Measurements from ENCODE around the gene DAZL. TPM values are rescaled to one million over a fixed set of nuclear protein-coding genes. Genes with fewer than 3 reads are reported as not detected.
"Not testable (repeated sequence)": the region's sequence is repeated elsewhere in the genome, so short reads cannot be mapped to it uniquely, and the experiment has no call there.

Gene DAZL
- total and polyA plus RNA-seq, 9 of the 15 experiments (the other 6 are each of a cell fraction or from before 2014, with no cell fraction given) = not detected

- Histone ChIP-seq H3K79me2 (ENCODE audit: control insufficient read depth, insufficient read depth, low read length) (no peaks in the 10 kb centered on the region), H2AFZ (ENCODE audit: low read depth, low read length) (no peak overlapping the region), H3K9me3 (replicated peaks; ENCODE audit: control insufficient read depth, insufficient read depth, low read depth, low read length) (no peaks in the 10 kb centered on the region), H4K20me1 (replicated peaks; ENCODE audit: control insufficient read depth, insufficient read depth, low read length) (no peaks in the 10 kb centered on the region), H3K36me3 (ENCODE audit: control insufficient read depth, insufficient read depth, low read length) (no peaks in the 10 kb centered on the region), H3K4me3 (no peak overlapping the region), H3K9me1 (ENCODE audit: control insufficient read depth, insufficient read depth, low read length) (no peaks in the 10 kb centered on the region), H3K27ac (ENCODE audit: extremely low read depth, low read depth, low read length) (no peak overlapping the region), H3K9ac (ENCODE audit: insufficient read depth in 1 of 2, low read depth in 2 of 2, low read length in 2 of 2) (no peak overlapping the region), H3K4me1 (replicated peaks in 1 of 2; ENCODE audit: control insufficient read depth in 2 of 2, insufficient read depth in 2 of 2, low read length in 2 of 2) (no peaks in the 10 kb centered on the region), H3K4me2 (ENCODE audit: insufficient read depth, low read length) (no peak overlapping the region), H3K27me3 (ENCODE audit: control insufficient read depth in 2 of 2, insufficient read depth in 2 of 2, low read length in 2 of 2) (0 out of 5 replicates have a peak, but pooled peaks cover 0 to 2% of the 10 kb centered on the region in 2 experiments)
- DNase-seq (ENCODE audit: extremely low read depth in 1 of 4, low spot score in 3 of 4) (no peak), ATAC-seq (no peak), FAIRE-seq (no peak)
- in situ Hi-C loops (cut with MboI) = no loop called here
- intact Hi-C loops (cut with micrococcal nuclease) = no loop called here
- POLR2A ChIA-PET = interaction anchor here (1.2 kb wide), 1 partner anchor 20 kb away, joined by 4 read pairs; no protein-coding TSS in a partner anchor
- BruUV-seq (replicated peaks) = no TSS peak
- TF ChIP-seq CC2D1A (IDR thresholded peaks at IDR 0.05) (no peak), GATAD2B (IDR thresholded peaks at IDR 0.05; ENCODE audit: borderline replicate concordance) (no peak), HNRNPUL1 (IDR thresholded peaks at IDR 0.05; ENCODE audit: low read length) (no peak), ZNF699 (CRISPR knock-in tag; IDR thresholded peaks at IDR 0.05; ENCODE audit: insufficient replicate concordance) (no peak), CBX3 (IDR thresholded peaks at IDR 0.05; ENCODE audit: borderline replicate concordance in 1 of 2, low read length in 2 of 2) (no peak), GTF2F1 (IDR thresholded peaks at IDR 0.05; ENCODE audit: low read depth, low read length) (no peak), SMARCA5 (IDR thresholded peaks at IDR 0.05) (no peak)
- CTCF ChIA-PET (ENCODE audit: low intra/inter-chr PET ratio) = no interaction called here
These were observed 13.5 kb upstream of the DAZL start for GRCh38 chr3:16618721-16619120.

- WGBS (ENCODE audit: insufficient coverage, low coverage, missing lambda C conversion rate) = 0% methylated on average over 3 of the region's 3 CpGs
- H3K27ac ChIP-seq (ENCODE audit: extremely low read depth, low read depth, low read length); FAIRE-seq; H3K9me3 ChIP-seq (replicated peaks; ENCODE audit: control insufficient read depth, insufficient read depth, low read depth, low read length); H3K9ac ChIP-seq (ENCODE audit: insufficient read depth in 1 of 2, low read depth in 2 of 2, low read length in 2 of 2); H3K4me3 ChIP-seq; H4K20me1 ChIP-seq (replicated peaks; ENCODE audit: control insufficient read depth, insufficient read depth, low read length); CTCF ChIA-PET (ENCODE audit: low intra/inter-chr PET ratio); H3K79me2 ChIP-seq (ENCODE audit: control insufficient read depth, insufficient read depth, low read length); ATAC-seq; H3K4me1 ChIP-seq (replicated peaks in 1 of 2; ENCODE audit: control insufficient read depth in 2 of 2, insufficient read depth in 2 of 2, low read length in 2 of 2); H3K4me2 ChIP-seq (ENCODE audit: insufficient read depth, low read length); H3K36me3 ChIP-seq (ENCODE audit: control insufficient read depth, insufficient read depth, low read length); H3K27me3 ChIP-seq (ENCODE audit: control insufficient read depth in 2 of 2, insufficient read depth in 2 of 2, low read length in 2 of 2); POLR2A ChIA-PET; H3K9me1 ChIP-seq (ENCODE audit: control insufficient read depth, insufficient read depth, low read length); DNase-seq (ENCODE audit: extremely low read depth in 1 of 4, low spot score in 3 of 4); H2AFZ ChIP-seq (ENCODE audit: low read depth, low read length); BruUV-seq (replicated peaks); intact Hi-C loops (cut with micrococcal nuclease); in situ Hi-C loops (cut with MboI): not testable (repeated sequence)
These were observed 11.9 kb upstream of the DAZL start for GRCh38 chr3:16617155-16617554.
